GM15510 (cell line): ENCODE measurements around the gene CYP26C1.

Experiments used
- POLR2A ChIP-seq: IDR thresholded peaks from 3 replicates; pipeline ENCODE4 v1.6.1; 2011; ENCODE audit warnings: borderline replicate concordance; ENCODE audit not compliant: insufficient read length; ENCODE audit errors: extremely low read depth

CYP26C1 gene

GRCh38 chr10:93080350-93081046, 19.9 kb downstream of the CYP26C1 start:
- no peak for TF ChIP-seq POLR2A

DNA sequence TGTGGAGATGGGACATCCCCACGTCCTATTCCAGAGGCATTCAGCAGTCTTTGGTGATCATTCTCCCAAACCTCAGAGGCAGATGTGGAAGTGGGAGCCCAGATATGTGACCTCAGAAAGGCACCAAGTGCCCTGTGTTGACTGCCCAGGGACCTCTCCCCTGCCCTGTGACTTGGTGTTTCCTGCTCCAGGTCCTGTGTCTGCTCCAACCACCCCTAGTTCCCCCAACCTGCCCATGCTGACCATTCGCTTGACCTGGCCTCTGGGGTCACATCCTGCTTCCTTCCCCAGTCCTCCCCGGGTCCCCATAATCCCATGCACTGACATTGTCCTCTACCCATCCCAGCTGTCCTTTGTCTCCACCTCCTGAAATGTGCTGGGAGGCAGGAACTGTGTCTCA, 20.7 kb downstream of the CYP26C1 start:
- no peak for TF ChIP-seq POLR2A

DNA sequence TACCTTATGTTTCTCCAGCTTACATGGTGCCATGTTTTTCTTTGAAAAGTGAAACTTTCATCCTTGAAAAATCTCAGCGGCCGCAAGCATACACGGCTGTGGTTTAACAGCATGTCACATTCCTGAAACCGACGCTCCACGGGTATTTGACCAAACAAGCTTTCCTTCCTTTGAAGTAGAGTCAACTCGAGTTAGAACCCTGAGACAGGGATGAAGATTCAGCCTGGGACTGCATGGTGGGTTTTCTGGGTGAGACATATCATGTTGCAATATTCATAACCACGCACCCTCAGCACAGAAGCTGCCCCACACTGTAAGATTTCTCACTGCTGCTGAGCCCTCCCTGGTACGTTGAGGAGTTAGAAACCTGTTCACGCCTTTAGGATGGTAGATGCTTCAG, 21.2 kb downstream of the CYP26C1 start:
- TF ChIP-seq POLR2A = no peak

DNA sequence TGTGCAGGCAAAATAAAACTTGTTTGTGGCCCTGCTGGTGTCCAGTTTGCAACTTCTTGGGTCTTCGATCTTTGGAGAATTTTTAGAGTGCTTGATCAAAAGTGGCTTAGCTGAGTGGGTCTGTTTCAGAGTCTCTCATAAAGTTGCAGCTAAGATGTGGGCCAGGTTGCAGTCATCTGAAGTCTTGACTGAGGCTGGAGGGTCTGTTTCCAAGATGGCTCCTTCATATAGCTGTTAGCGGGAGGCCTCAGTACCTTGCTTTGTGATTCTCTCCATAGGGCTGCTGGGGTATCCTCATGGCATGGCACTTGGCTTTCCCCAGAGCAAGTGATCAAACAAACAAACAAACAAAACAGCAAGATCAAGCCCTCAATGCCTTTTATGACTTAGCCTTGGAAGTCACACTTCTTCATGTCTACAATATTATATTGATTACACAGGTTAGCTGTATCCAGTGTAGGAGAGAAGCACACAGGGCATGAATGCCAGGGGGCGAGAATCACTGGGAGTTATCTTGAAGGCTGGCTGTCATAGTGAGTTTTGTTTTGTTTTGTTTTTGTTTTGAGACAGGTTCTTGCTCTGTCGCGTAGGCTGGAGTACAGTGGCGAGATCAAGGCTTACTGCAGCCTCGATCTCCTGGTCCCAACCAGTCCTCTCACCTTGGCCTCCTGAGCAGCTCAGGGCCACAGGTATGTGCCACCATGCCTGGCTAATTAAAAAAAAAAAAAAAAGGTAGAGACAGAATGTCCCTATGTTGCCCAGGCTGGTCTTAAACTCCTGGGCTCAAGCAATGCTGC, 23.3 kb downstream of the CYP26C1 start:
- TF ChIP-seq POLR2A = no peak

- TF ChIP-seq POLR2A = no peak
Observed at GRCh38 chr10:93085272-93085859, 24.8 kb downstream of the CYP26C1 start.

GRCh38 chr10:93086289-93086688, 25.7 kb downstream of the CYP26C1 start:
- TF ChIP-seq POLR2A = no peak

DNA sequence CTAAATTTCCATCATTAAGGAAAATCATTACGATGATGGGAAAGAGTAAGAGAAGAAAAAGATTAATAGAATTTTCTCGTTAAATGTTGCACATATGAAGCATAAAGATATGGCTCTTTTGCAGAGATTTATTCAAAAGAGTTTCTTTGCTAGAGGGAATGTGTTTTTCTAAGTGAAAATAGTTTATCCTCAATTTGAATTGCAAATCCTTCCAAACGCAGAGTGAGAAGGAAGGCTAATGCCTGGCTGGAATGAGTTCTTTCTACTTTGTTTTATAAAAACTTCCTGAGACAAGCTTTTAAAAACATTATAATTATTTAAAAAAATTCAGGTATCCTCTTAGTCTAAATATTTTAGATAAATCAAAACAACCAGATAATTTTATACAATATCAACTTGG, 27.2 kb downstream of the CYP26C1 start:
- no peak for TF ChIP-seq POLR2A

DNA sequence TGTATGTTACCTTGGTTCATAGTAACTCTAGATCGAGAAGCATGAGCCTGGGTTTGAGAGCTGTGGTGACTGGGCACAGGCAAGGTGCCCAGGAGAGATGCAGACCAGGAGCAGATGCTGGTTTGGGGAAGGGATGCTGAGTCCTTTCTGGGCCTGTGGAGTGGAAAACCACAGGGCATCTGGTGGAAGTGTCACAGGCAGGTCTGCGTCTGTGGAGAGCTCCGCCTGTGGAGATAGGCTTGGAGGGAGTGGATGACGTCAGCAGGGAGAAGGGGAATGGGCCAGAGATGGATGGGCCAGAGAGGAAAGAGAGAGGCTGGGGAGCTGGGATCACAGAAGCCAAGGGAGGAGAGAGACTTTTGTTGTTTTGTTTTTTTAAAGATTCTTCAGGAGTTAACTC, 27.9 kb downstream of the CYP26C1 start:
- TF ChIP-seq POLR2A = no peak

- no peak for TF ChIP-seq POLR2A
Observed at GRCh38 chr10:93090619-93091018, 30.0 kb downstream of the CYP26C1 start.

- no peak for TF ChIP-seq POLR2A
Observed at GRCh38 chr10:93091960-93092359, 31.4 kb downstream of the CYP26C1 start.

DNA sequence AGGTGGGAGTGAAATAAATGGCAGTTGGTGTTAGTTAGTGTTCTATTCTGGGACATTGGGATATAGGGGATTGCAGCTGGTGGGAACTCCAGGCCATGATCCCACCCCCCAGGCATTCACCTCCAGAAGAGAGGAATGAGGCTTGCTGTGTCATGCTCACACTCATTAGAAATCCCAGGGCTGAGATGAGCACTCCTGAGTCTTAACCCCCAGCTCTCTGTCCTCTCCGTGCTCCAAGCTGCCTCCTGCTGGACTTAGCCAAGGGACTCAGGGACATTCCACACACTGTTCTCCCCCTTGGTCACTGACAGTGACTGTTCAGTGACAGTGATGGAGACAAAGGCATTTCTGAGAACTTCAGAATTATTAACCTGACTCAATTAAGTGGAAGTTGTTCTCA, 34.6 kb downstream of the CYP26C1 start:
- no peak for TF ChIP-seq POLR2A

DNA sequence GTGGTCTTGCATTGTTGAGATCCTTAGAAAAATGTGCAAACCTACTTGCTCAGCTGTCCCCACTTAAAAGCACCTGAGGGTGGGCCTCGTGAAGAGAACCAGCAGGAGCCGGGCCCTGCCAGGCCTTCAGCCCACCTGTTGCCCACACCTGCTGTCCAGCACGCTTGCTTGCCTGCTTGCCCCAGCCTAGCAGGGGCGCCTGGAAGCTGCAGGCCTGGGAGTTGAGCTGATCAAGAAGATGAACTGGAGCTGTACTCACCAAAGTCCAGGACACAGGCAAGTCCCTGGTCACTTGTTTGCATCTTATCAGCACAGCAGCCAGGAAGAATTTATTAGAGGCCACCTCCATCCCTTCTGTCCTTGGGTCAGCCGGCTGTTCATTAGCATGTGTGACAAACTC, 36.3 kb downstream of the CYP26C1 start:
- TF ChIP-seq POLR2A = no peak

GRCh38 chr10:93097386-93097785, 36.8 kb downstream of the CYP26C1 start:
- no peak for TF ChIP-seq POLR2A

DNA sequence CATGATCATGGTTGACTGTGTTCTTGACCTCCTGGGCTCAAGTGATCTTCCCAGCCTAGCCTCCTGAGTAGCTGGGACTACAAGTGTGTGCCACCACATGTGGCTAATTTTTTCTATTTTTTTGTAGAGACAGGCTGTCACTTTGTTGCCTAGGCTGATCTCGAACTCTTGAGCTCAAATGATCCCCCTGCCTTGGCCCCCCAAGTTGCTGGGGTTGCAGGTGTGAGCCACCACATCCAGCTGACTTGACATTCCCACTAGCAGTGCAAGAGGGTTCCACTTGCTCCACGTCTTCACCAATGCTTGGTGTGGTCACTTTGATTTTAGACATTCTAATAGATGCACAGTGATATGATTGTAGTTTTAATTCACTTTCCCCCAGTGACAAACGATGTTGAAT, 38.2 kb downstream of the CYP26C1 start:
- TF ChIP-seq POLR2A = no peak

- no peak for TF ChIP-seq POLR2A
Observed at GRCh38 chr10:93099670-93100069, 39.1 kb downstream of the CYP26C1 start.

DNA sequence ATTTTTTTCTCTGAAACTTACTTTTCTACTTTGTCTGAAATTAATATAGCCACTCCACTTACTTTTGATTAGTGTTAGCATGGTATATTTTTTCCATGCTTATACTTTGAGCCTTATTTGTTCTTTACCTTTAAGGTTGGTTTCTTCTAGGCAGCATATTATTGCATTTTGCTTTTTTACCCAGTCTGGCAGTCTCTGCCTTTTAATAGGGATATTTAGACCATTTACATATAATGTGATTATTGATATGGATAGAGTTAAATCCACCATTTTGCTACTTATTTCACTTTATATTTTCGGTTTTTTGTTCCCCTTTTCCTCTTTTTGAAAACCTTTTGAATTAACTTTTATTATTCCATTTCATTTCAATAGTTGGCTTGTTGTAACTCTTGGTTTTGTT, 43.4 kb downstream of the CYP26C1 start:
- no peak for TF ChIP-seq POLR2A
